GM23338 (cell line): ENCODE results near the gene CKM. TPM values are rescaled to one million over a fixed set of nuclear protein-coding genes. Genes with fewer than 3 reads are reported as not detected.

Experiments used
- ATAC-seq: fragments of 200-7000 bp; cut with Tn5 transposase; 3 replicates; pipeline ENCODE4 v1.9.1; 2020
- DNase-seq: peaks from one replicate; pipeline ENCODE4 v3.0.0-alpha.2; 2015; ENCODE audit warnings: low spot score
- H2AFZ ChIP-seq: fragments of 200-600 bp; sonication (generic); 2 replicates; pipeline ENCODE4 v1.8.0; 2016; ENCODE audit warnings: antibody characterized with exemption, mild to moderate bottlenecking, moderate library complexity
- H3F3A ChIP-seq: fragments of 200-600 bp; sonication (generic); replicated peaks from 2 replicates; pipeline ENCODE4 v1.8.0; 2017; ENCODE audit warnings: antibody characterized with exemption, mixed run types, low read depth
- H3K27ac ChIP-seq: fragments of 200-600 bp; sonication (generic); 2 replicates; pipeline ENCODE4 v1.6.1; 2016; ENCODE audit warnings: low read depth
- H3K27me3 ChIP-seq: fragments of 200-600 bp; sonication (generic); 2 replicates; pipeline ENCODE4 v1.8.0; 2016; ENCODE audit warnings: mild to moderate bottlenecking, mixed run types, moderate library complexity; ENCODE audit not compliant: insufficient read depth
- H3K36me3 ChIP-seq: fragments of 200-600 bp; sonication (generic); 2 replicates; pipeline ENCODE4 v1.8.0; 2016; ENCODE audit warnings: mild to moderate bottlenecking; ENCODE audit not compliant: insufficient read depth
- H3K4me1 ChIP-seq: fragments of 200-600 bp; sonication (generic); 2 replicates; pipeline ENCODE4 v1.8.0; 2016; ENCODE audit warnings: mild to moderate bottlenecking, moderate library complexity; ENCODE audit not compliant: insufficient read depth
- H3K4me2 ChIP-seq: fragments of 200-600 bp; sonication (generic); 2 replicates; pipeline ENCODE4 v1.7.1; 2017; ENCODE audit warnings: mixed run types
- H3K4me3 ChIP-seq: fragments of 200-600 bp; sonication (generic); 2 replicates; pipeline ENCODE4 v1.6.1; 2016; ENCODE audit warnings: mixed run types
- H3K79me2 ChIP-seq: fragments of 200-600 bp; sonication (generic); replicated peaks from 2 replicates; pipeline ENCODE4 v1.8.0; 2017; ENCODE audit warnings: mild to moderate bottlenecking; ENCODE audit not compliant: insufficient read depth
- H3K9me2 ChIP-seq: fragments of 200-600 bp; sonication (generic); 2 replicates; pipeline ENCODE4 v1.8.0; 2017; ENCODE audit not compliant: insufficient read depth
- H4K20me1 ChIP-seq: fragments of 200-600 bp; sonication (generic); replicated peaks from 2 replicates; pipeline ENCODE4 v1.8.0; 2017; ENCODE audit warnings: mild to moderate bottlenecking; ENCODE audit not compliant: insufficient read depth
- H3K27ac Mint-ChIP-seq: 2 replicates; pipeline ENCODE4 v1.8.0; 2020; ENCODE audit warnings: inconsistent platforms, mild to moderate bottlenecking, moderate library complexity, mixed read lengths
- H3K27me3 Mint-ChIP-seq: 3 replicates; pipeline ENCODE4 v1.8.0; 2022; ENCODE audit warnings: low read depth, mild to moderate bottlenecking, moderate library complexity, mixed read lengths, inconsistent platforms; ENCODE audit not compliant: insufficient read depth, poor library complexity
- H3K36me3 Mint-ChIP-seq: 3 replicates; pipeline ENCODE4 v1.8.0; 2021; ENCODE audit warnings: low read depth, mild to moderate bottlenecking, inconsistent platforms, moderate library complexity, mixed read lengths
- H3K4me1 Mint-ChIP-seq: 3 replicates; pipeline ENCODE4 v1.8.0; 2020; ENCODE audit warnings: mild to moderate bottlenecking, inconsistent platforms, mixed read lengths
- H3K4me3 Mint-ChIP-seq: 3 replicates; pipeline ENCODE4 v1.8.0; 2021; ENCODE audit warnings: moderate library complexity, mild to moderate bottlenecking, inconsistent platforms, mixed read lengths
- H3K9me3 Mint-ChIP-seq: 3 replicates; pipeline ENCODE4 v1.8.0; 2020; ENCODE audit warnings: moderate library complexity, mild to moderate bottlenecking, inconsistent platforms, mixed read lengths
- CREB1 ChIP-seq: fragments of 250-450 bp; sonication (Bioruptor Pico); IDR thresholded peaks from 2 replicates; pipeline ENCODE4 v1.5.0; 2020; ENCODE audit warnings: low read depth, mild to moderate bottlenecking, moderate library complexity
- CTCF ChIP-seq, 2 experiments: fragments of 200-600 bp in 1 of 2; sonication (generic) in 1 of 2; conservative IDR thresholded peaks; 2 replicates each; pipeline versions ENCODE4 v1.5.1 to v1.6.1; 2016 to 2017; ENCODE audit warnings: antibody characterized with exemption in 2 of 2, low read depth in 2 of 2, mild to moderate bottlenecking in 2 of 2, moderate library complexity in 1 of 2
- ETS1 ChIP-seq: IDR thresholded peaks from 2 replicates; pipeline ENCODE4 v1.6.1; 2016; ENCODE audit warnings: antibody characterized with exemption
- EZH2 ChIP-seq: fragments of 200-600 bp; sonication (generic); IDR thresholded peaks from one replicate; pipeline ENCODE4 v1.8.0; 2017; ENCODE audit warnings: antibody characterized with exemption, mild to moderate bottlenecking, low read depth; ENCODE audit not compliant: unreplicated experiment
- EZH2phosphoT487 ChIP-seq: fragments of 200-600 bp; sonication (generic); IDR thresholded peaks from one replicate; pipeline ENCODE4 v1.8.1; 2018; ENCODE audit warnings: antibody characterized with exemption; ENCODE audit not compliant: unreplicated experiment
- JUNB ChIP-seq: IDR thresholded peaks from one replicate; pipeline ENCODE4 v1.6.1; 2016; ENCODE audit warnings: antibody characterized with exemption; ENCODE audit not compliant: unreplicated experiment
- NANOG ChIP-seq: IDR thresholded peaks from 2 replicates; pipeline ENCODE4 v1.6.1; 2016; ENCODE audit warnings: antibody characterized with exemption, borderline replicate concordance
- POLR2AphosphoS5 ChIP-seq: IDR thresholded peaks from 2 replicates; pipeline ENCODE4 v1.6.1; 2016; ENCODE audit warnings: antibody characterized with exemption, low read depth
- REST ChIP-seq: IDR thresholded peaks from one replicate; pipeline ENCODE4 v1.6.1; 2018; ENCODE audit warnings: antibody characterized with exemption; ENCODE audit not compliant: unreplicated experiment
- STAT1 ChIP-seq: IDR thresholded peaks from one replicate; pipeline ENCODE4 v1.6.1; 2016; ENCODE audit warnings: antibody characterized with exemption; ENCODE audit not compliant: unreplicated experiment
- ZNF114 ChIP-seq: fragments of 250-450 bp; sonication (Bioruptor Pico); IDR thresholded peaks from 2 replicates; pipeline ENCODE4 v1.5.0; 2020; ENCODE audit warnings: mild to moderate bottlenecking, moderate library complexity
- ZNF331 ChIP-seq: fragments of 250-450 bp; sonication (Bioruptor Pico); IDR thresholded peaks from 2 replicates; pipeline ENCODE4 v1.5.0; 2020; ENCODE audit warnings: low read depth, mild to moderate bottlenecking, moderate library complexity
- ZNF462 ChIP-seq: fragments of 250-450 bp; sonication (Bioruptor Pico); IDR thresholded peaks from 2 replicates; pipeline ENCODE4 v1.5.0; 2020; ENCODE audit warnings: mild to moderate bottlenecking, moderate library complexity
- polyA plus RNA-seq: library from polyadenylated mRNA; unstranded; fragments of >200 nt; fragmentation: Nextera tagmentation; extraction: Ambion mirVana; gene quantifications from 2 replicates; pipeline ENCODE4 v1.2.1, GENCODE V29; 2016
- total RNA-seq: library from RNA; depleted of rRNA; stranded (reverse); fragments of >200 nt; shearing (Covaris generic); gene quantifications from 2 replicates; pipeline ENCODE4 v1.2.3, GENCODE V29; 2014

CKM gene
- total and polyA plus RNA-seq, 2 experiments from 2014 or later, result not detected

GRCh38 chr19:45303269-45304060 is 19.2 kb downstream of the CKM start:
- no peak for TF ChIP-seq EZH2
- no peak for TF ChIP-seq CTCF (conservative IDR thresholded peaks at IDR 0.05; ENCODE audit: low read depth in 2 of 2)
- TF ChIP-seq POLR2AphosphoS5, result no peak
- TF ChIP-seq ETS1, result no peak
- TF ChIP-seq STAT1, result no peak
- TF ChIP-seq REST, result no peak
- TF ChIP-seq ZNF114, result no peak
- TF ChIP-seq ZNF331 (CRISPR knock-in tag), result no peak
- TF ChIP-seq JUNB, result no peak
- TF ChIP-seq NANOG, result no peak
- TF ChIP-seq CREB1 (CRISPR knock-in tag), result no peak
- TF ChIP-seq ZNF462 (CRISPR knock-in tag), result no peak
- no peak for TF ChIP-seq EZH2phosphoT487
- Histone ChIP-seq H3F3A (peaks cover 2% of the 10 kb centered on the region; the same call in 1 of the 2 replicates), H3K36me3 (no peaks in the 10 kb centered on the region), H3K4me1 (no peaks in the 10 kb centered on the region), H3K9me2 (no peaks in the 10 kb centered on the region), H3K4me2 (no peak overlapping the region), H3K27me3 (peaks cover 23% of the 10 kb centered on the region), H3K27ac (no peak overlapping the region), H2AFZ (no peak overlapping the region), H3K79me2 (no peaks in the 10 kb centered on the region), H4K20me1 (no peaks in the 10 kb centered on the region), H3K4me3 (no peak overlapping the region)
- Mint-ChIP-seq H3K4me3 (no peak overlapping the region), H3K4me1 (peaks cover 2% of the 10 kb centered on the region; the same call in 2 of the 3 replicates), H3K9me3 (peaks cover 4% of the 10 kb centered on the region; the same call in 1 of the 3 replicates), H3K27me3 (peaks cover 16% of the 10 kb centered on the region), H3K27ac (no peak overlapping the region), H3K36me3 (peaks cover 9% of the 10 kb centered on the region)
- ATAC-seq (no peak), DNase-seq (no peak)
